HL-60 (cell line): ENCODE results near the gene GTPBP4.

Source experiments
- DNase-seq, 2 experiments: peaks; one replicate each; pipeline ENCODE4 v3.0.0-alpha.2; 2010 to 2020; ENCODE audit warnings: low read depth in 1 of 2, low spot score in 1 of 2
- H3K27ac ChIP-seq: fragments of 250-450 bp; sonication (Bioruptor Pico); replicated peaks from 2 replicates; pipeline ENCODE4 v1.5.1; 2020; ENCODE audit warnings: mild to moderate bottlenecking, moderate library complexity
- H3K27me3 ChIP-seq: fragments of 250-450 bp; sonication (Bioruptor Pico); 2 replicates; pipeline ENCODE4 v1.5.1; 2021; ENCODE audit warnings: mild to moderate bottlenecking, moderate library complexity; ENCODE audit not compliant: insufficient read depth, poor library complexity, severe bottlenecking
- H3K4me3 ChIP-seq: replicated peaks from 2 replicates; pipeline ENCODE4 v1.5.1; 2011; ENCODE audit warnings: mild to moderate bottlenecking, control low read depth, low read length; ENCODE audit not compliant: insufficient read depth
- CTCF ChIP-seq: IDR thresholded peaks from one replicate; pipeline ENCODE4 v1.5.1; 2011; ENCODE audit warnings: low read length, control low read depth, inconsistent platforms; ENCODE audit not compliant: insufficient read depth
- GABPA ChIP-seq: IDR thresholded peaks from 2 replicates; pipeline ENCODE4 v1.6.1; 2012; ENCODE audit warnings: low read depth
- POLR2AphosphoS5 ChIP-seq: IDR thresholded peaks from 2 replicates; pipeline ENCODE4 v1.6.1; 2012; ENCODE audit warnings: low read depth
- REST ChIP-seq: IDR thresholded peaks from 2 replicates; pipeline ENCODE4 v1.6.1; 2012; ENCODE audit warnings: low read depth; ENCODE audit not compliant: insufficient replicate concordance
- SPI1 ChIP-seq: IDR thresholded peaks from 2 replicates; pipeline ENCODE4 v1.6.1; 2012; ENCODE audit warnings: low read depth, mild to moderate bottlenecking, borderline replicate concordance

Gene GTPBP4

GRCh38 chr10:958856-959255, 29.4 kb upstream of the GTPBP4 start:
- DNase-seq = no peak
- Histone ChIP-seq H3K27me3 (no peaks in the 10 kb centered on the region), H3K4me3 (no peak overlapping the region), H3K27ac (no peak overlapping the region)
- no peak for TF ChIP-seq CTCF
- TF ChIP-seq POLR2AphosphoS5 = no peak
- TF ChIP-seq GABPA = no peak
- TF ChIP-seq SPI1 = no peak
- no peak for TF ChIP-seq REST

GRCh38 chr10:962342-962741, 25.9 kb upstream of the GTPBP4 start:
- Histone ChIP-seq H3K27me3 (no peaks in the 10 kb centered on the region), H3K4me3 (no peak overlapping the region), H3K27ac (no peak overlapping the region)
- no peak for TF ChIP-seq SPI1
- TF ChIP-seq GABPA = no peak
- TF ChIP-seq POLR2AphosphoS5 = no peak
- TF ChIP-seq REST = no peak
- DNase-seq = no peak

DNA sequence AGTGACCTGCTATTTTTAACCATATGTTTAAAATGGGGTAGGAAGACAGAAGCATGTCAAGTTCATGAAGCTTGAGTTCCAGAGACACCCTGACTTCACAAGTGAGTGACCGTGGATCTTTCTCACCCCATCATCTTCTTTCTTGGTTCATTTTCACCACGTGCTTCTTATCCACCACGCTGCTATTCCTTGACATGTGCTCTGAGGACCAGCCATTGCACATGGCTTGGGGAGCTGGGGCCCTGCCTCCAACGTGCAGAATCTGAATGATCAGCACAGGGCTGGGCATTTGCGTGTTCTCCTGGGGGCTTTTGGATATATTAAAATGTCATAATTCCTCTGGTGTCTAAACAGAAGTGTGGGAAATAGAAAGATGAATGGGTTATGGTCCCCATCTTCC, 25.0 kb upstream of the GTPBP4 start:
- no peak for TF ChIP-seq SPI1
- Histone ChIP-seq H3K27ac (no peak overlapping the region), H3K4me3 (no peak overlapping the region), H3K27me3 (no peaks in the 10 kb centered on the region)
- no peak for DNase-seq

DNA sequence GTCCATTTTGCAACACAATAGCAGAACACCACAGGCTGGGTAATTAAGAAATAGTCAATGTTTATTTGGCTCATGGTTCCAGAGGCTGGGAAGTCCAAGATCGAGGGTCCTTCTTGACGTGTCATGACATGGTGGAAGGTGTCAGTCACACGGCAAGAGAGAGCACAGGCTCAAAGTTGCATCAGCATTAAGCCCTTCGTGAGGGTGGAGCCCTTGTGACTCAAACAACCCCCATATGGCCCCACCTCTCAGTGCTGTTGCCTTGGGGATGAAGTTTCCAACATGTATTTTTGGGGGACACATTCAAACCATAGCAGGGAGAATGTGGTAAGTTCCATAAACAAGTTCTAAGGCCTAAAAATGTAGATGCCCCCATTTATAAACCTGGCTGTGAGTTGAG, 24.6 kb upstream of the GTPBP4 start:
- Histone ChIP-seq H3K4me3 (no peak overlapping the region), H3K27me3 (no peaks in the 10 kb centered on the region), H3K27ac (no peak overlapping the region)
- TF ChIP-seq POLR2AphosphoS5 (no peak), GABPA (no peak), REST (no peak), CTCF (no peak), SPI1 (no peak)
- DNase-seq = no peak
